Nephron progenitor cell (in vitro differentiated cells): Measurements from ENCODE around the gene UCN2.

Experiments used
- DNase-seq: peaks from one replicate; pipeline ENCODE4 v3.0.0; 2021
- H3K27ac Mint-ChIP-seq: 2 replicates; pipeline ENCODE4 v1.8.0; 2021; ENCODE audit warnings: mild to moderate bottlenecking, moderate library complexity, mixed read lengths
- H3K27me3 Mint-ChIP-seq: 2 replicates; pipeline ENCODE4 v1.8.0; 2021; ENCODE audit warnings: mild to moderate bottlenecking, low read depth, mixed read lengths; ENCODE audit not compliant: poor library complexity
- H3K36me3 Mint-ChIP-seq: 2 replicates; pipeline ENCODE4 v1.8.0; 2021; ENCODE audit warnings: low read depth, mixed read lengths
- H3K4me1 Mint-ChIP-seq: 2 replicates; pipeline ENCODE4 v1.8.0; 2021; ENCODE audit warnings: mixed read lengths
- H3K4me3 Mint-ChIP-seq: 2 replicates; pipeline ENCODE4 v1.8.0; 2021; ENCODE audit warnings: mild to moderate bottlenecking, moderate library complexity, mixed read lengths
- H3K9me3 Mint-ChIP-seq: 2 replicates; pipeline ENCODE4 v1.8.0; 2021; ENCODE audit warnings: mild to moderate bottlenecking, moderate library complexity, mixed read lengths
- CTCF ChIP-seq: fragments of 200-600 bp; sonication (generic); IDR thresholded peaks from 2 replicates; pipeline ENCODE4 v1.5.0; 2021; ENCODE audit warnings: antibody characterized with exemption

Gene UCN2

GRCh38 chr3:48593337-48593736 is 29.8 kb upstream of the UCN2 start:
- DNase-seq = no peak
- Mint-ChIP-seq H3K36me3 (peaks cover 4% of the 10 kb centered on the region), H3K4me1 (peaks cover 49% of the 10 kb centered on the region), H3K9me3 (no peaks in the 10 kb centered on the region), H3K4me3 (no peak overlapping the region), H3K27ac (no peak overlapping the region), H3K27me3 (no peaks in the 10 kb centered on the region)
- no peak for TF ChIP-seq CTCF

GRCh38 chr3:48592519-48593087 is 29.0 kb upstream of the UCN2 start:
- Mint-ChIP-seq H3K36me3 (peaks cover 4% of the 10 kb centered on the region), H3K27me3 (no peaks in the 10 kb centered on the region), H3K9me3 (no peaks in the 10 kb centered on the region), H3K4me3 (no peak overlapping the region), H3K4me1 (peaks cover 49% of the 10 kb centered on the region), H3K27ac (no peak overlapping the region)
- DNase-seq = no peak
- TF ChIP-seq CTCF = no peak

GRCh38 chr3:48591886-48592518 is 28.4 kb upstream of the UCN2 start:
- DNase-seq = no peak
- Mint-ChIP-seq H3K36me3 (peaks cover 4% of the 10 kb centered on the region), H3K4me1 (peaks cover 43% of the 10 kb centered on the region), H3K27me3 (no peaks in the 10 kb centered on the region), H3K27ac (no peak overlapping the region), H3K4me3 (no peak overlapping the region), H3K9me3 (no peaks in the 10 kb centered on the region)
- TF ChIP-seq CTCF = no peak

DNA sequence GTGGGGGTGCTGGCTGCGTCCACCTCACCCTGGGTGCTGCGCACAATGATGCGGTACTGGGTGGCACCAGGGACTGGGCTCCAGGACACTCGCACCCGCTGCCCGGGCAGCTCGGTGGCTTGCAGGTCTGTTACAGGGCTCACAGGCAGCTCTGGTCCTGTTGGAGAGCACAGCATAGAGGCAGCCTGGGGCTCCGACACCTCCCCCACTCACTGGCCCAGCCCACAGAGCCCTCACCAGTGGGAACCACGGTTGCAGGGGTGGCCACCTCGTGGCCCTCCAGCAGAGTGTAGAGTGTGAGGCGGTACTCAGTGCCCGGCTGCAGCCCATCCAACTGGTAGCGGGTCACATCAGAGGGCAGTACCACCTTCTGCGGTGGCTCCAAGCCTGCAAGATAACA is 27.9 kb upstream of the UCN2 start:
- no peaks in the 10 kb centered on the region for H3K9me3 Mint-ChIP-seq
- H3K4me3 Mint-ChIP-seq = no peak overlapping the region
- H3K27me3 Mint-ChIP-seq = no peaks in the 10 kb centered on the region
- no peak overlapping the region for H3K27ac Mint-ChIP-seq
- H3K36me3 Mint-ChIP-seq = peaks cover 4% of the 10 kb centered on the region
- no peak for DNase-seq
- H3K4me1 Mint-ChIP-seq = peaks cover 40% of the 10 kb centered on the region
- TF ChIP-seq CTCF = no peak

DNA sequence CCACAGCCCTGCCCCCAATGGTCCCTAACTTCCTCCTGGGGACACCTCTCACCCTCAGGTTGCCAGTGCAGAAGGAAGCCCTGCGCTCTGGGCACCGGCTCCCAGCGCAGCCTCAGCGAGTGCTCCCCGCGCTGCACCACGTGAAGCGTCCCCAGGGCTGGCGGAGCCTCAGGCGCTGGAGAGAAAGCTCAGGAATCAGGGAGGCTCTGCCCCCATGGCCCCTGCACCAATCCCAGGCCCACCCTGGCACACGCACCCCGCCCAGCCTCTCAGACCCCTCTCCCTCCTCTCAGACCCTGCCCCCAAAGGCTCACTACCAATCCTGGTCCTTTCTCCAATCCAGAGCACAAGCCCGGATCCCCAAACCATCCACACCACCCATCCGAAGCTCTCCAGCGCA is 24.6 kb upstream of the UCN2 start:
- no peak for TF ChIP-seq CTCF
- Mint-ChIP-seq H3K9me3 (no peaks in the 10 kb centered on the region), H3K4me3 (no peak overlapping the region), H3K36me3 (peaks cover 4% of the 10 kb centered on the region), H3K27me3 (no peaks in the 10 kb centered on the region), H3K4me1 (peaks cover 27% of the 10 kb centered on the region), H3K27ac (no peak overlapping the region)
- no peak for DNase-seq

GRCh38 chr3:48587686-48588085 is 24.1 kb upstream of the UCN2 start:
- Mint-ChIP-seq H3K9me3 (no peaks in the 10 kb centered on the region), H3K4me1 (peaks cover 22% of the 10 kb centered on the region), H3K27me3 (no peaks in the 10 kb centered on the region), H3K27ac (no peak overlapping the region), H3K36me3 (peaks cover 4% of the 10 kb centered on the region), H3K4me3 (no peak overlapping the region)
- no peak for TF ChIP-seq CTCF
- DNase-seq = no peak
